ENCODE measurements around the gene TTLL11.

TTLL11 gene

DNA sequence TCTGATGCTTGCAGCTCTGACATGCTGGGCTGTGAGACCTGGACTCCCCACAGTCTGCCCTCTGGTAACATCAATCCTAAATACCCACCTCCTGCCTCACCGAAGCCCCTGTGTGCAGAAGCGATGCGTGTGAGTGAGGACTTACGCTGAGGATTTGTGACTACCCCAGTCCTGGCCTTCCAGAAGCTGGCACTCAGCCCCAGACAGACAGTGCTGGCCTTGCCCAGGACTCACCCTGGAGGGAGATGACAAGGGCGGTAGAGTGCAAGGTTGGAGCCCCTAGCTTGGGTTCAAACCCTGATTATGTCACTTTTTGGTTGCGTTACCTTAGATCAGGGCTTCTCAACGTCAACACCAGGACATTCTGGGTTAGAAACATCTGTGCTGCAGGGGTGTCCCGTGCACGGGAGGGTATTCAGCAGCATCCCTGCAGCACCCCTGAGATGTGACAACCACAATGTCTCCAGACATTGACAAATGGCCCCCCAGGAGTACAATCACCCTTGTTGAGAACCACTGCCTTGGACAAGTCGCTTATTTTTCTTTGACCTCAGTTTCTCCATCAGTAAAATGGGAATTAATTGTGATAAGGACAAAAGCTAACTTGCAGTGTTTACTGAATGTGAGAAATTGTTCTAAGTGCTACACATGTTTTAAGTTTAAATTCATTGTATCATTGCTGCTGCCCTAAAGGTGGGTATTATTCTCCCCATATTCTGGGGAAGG, 23.5 kb upstream of the TTLL11 start:
- ChIA-PET CTCF (interaction anchor here (1.1 to 13.7 kb wide), 5 partner anchors 9 to 705 kb away, joined by 3 to 225 read pairs (median 10); partner anchors contain the start of gene TTLL11), POLR2A (interaction anchor here (0.6 kb wide), 1 partner anchor 920 kb away, joined by 4 read pairs; no protein-coding TSS in a partner anchor)
- Histone ChIP-seq H3K4me3 (ENCODE audit: control insufficient read depth in 1 of 7, extremely low read depth in 1 of 7, insufficient read depth in 4 of 7, low read depth in 2 of 7, low read length in 6 of 7) (no peak overlapping the region), H3K36me3 (ENCODE audit: control insufficient read depth in 4 of 4, insufficient read depth in 4 of 4, low read length in 3 of 4) (no peaks in the 10 kb centered on the region), H3K27ac (ENCODE audit: insufficient read depth in 1 of 2, low read depth in 1 of 2, low read length in 2 of 2, poor library complexity in 1 of 2, severe bottlenecking in 2 of 2) (no peak overlapping the region), H3K4me1 (ENCODE audit: control extremely low read depth in 1 of 4, control insufficient read depth in 4 of 4, insufficient read depth in 4 of 4, low read length in 3 of 4) (no peaks in the 10 kb centered on the region), H3K9me3 (ENCODE audit: control extremely low read depth in 1 of 5, control insufficient read depth in 4 of 5, insufficient read depth in 2 of 5, low read depth in 1 of 5, low read length in 4 of 5) (peaks cover 0 to 3% (median 0%) of the 10 kb centered on the region in 5 experiments), H3K27me3 (replicated peaks in 2 of 5; ENCODE audit: control insufficient read depth in 4 of 5, insufficient read depth in 5 of 5, low read length in 4 of 5) (peaks cover 0 to 3% (median 0%) of the 10 kb centered on the region in 5 experiments)
- no peak for DNase-seq
- WGBS (ENCODE audit: insufficient coverage), result 96% methylated on average over 9 of the region's 10 CpGs

DNA sequence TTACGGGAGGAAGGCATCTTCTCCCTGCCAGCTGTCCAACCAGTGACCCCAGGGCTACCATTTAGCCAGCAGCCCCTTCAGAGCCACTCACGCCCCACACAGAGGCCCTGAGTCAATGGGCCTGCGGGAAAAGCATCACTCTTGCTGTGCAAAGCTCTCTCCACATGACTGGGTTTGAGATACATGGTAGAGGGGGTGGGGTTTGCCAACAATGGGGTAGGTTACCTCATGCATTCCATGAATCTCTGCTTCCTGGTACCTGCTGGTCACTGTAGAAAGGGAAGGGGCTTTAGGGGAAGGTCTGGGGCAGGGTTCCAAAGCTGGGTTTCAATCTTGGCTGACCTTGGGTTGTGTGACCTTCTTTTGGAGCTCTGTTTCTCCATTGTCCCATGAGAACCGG, 22.9 kb upstream of the TTLL11 start:
- no peak for DNase-seq
- peaks cover 0 to 3% (median 0%) of the 10 kb centered on the region in 5 experiments for H3K27me3 ChIP-seq (replicated peaks in 2 of 5; ENCODE audit: control insufficient read depth in 4 of 5, insufficient read depth in 5 of 5, low read length in 4 of 5)
- no peak overlapping the region for H3K4me3 ChIP-seq (ENCODE audit: control insufficient read depth in 1 of 7, extremely low read depth in 1 of 7, insufficient read depth in 4 of 7, low read depth in 2 of 7, low read length in 6 of 7)
- H3K27ac ChIP-seq (ENCODE audit: insufficient read depth in 1 of 2, low read depth in 1 of 2, low read length in 2 of 2, poor library complexity in 1 of 2, severe bottlenecking in 2 of 2), result no peak overlapping the region
- H3K36me3 ChIP-seq (ENCODE audit: control insufficient read depth in 4 of 4, insufficient read depth in 4 of 4, low read length in 3 of 4), result no peaks in the 10 kb centered on the region
- H3K4me1 ChIP-seq (ENCODE audit: control extremely low read depth in 1 of 4, control insufficient read depth in 4 of 4, insufficient read depth in 4 of 4, low read length in 3 of 4), result no peaks in the 10 kb centered on the region
- WGBS (ENCODE audit: insufficient coverage), result 96% methylated on average over 4 of the region's 4 CpGs
- CTCF ChIA-PET, result interaction anchor here (1.1 to 13.7 kb wide), 5 partner anchors 9 to 349 kb away, joined by 3 to 225 read pairs (median 10); partner anchors contain the start of gene TTLL11
- H3K9me3 ChIP-seq (ENCODE audit: control extremely low read depth in 1 of 5, control insufficient read depth in 4 of 5, insufficient read depth in 2 of 5, low read depth in 1 of 5, low read length in 4 of 5), result peaks cover 0 to 3% (median 0%) of the 10 kb centered on the region in 5 experiments
- POLR2A ChIA-PET, result interaction anchor here (0.6 kb wide), 1 partner anchor 921 kb away, joined by 4 read pairs; no protein-coding TSS in a partner anchor

DNA sequence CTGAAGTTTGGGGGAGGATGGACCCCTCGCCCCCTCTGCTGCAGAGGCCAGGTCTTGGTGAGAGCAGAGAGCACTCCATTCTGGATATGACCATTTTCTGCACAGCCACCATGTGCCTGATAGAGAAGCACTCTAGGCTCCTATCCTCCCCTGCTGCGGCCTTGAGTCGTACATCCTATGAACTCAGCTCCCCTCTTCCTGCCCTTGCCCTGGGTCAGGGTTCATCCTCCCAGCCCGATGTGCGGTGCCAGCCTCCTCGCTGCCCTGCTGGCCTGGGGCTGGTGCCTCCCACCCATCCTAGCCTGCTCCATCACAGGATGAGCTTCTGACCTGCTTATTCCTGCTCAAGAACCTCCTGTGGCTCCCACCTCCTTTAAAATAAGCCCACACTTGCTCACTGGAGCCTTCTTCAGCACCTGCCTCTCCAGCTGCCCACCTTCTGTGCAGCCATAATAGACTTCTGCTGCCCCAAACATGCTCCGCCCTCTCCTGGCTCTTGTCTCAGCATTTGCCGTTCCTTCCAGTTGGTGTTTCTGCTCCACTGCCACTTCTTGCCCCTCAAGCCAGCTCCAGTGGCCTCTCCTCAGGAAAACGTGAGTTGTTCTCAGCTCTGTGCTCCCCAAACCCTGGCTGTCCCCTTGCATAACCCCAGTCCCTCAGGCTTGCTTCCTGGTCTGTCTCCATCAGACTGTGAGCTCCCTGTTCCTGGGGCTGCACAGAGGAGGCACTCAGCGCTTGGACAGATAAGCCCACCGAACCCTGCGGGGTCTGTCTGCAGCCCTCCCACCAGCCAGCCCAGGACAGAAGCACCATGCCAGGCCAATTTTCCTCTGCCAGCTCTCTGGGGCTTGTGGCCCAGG, 22.3 kb upstream of the TTLL11 start:
- POLR2A ChIA-PET, result interaction anchor here (0.6 kb wide), 1 partner anchor 921 kb away, joined by 4 read pairs; no protein-coding TSS in a partner anchor
- no peak overlapping the region for H3K4me3 ChIP-seq (ENCODE audit: control insufficient read depth in 1 of 7, extremely low read depth in 1 of 7, insufficient read depth in 4 of 7, low read depth in 2 of 7, low read length in 6 of 7)
- no peaks in the 10 kb centered on the region for H3K36me3 ChIP-seq (ENCODE audit: control insufficient read depth in 4 of 4, insufficient read depth in 4 of 4, low read length in 3 of 4)
- no peak for DNase-seq
- CTCF ChIA-PET, result interaction anchor here (1.1 to 13.7 kb wide), 5 partner anchors 8 to 349 kb away, joined by 3 to 225 read pairs (median 10); partner anchors contain the start of gene TTLL11
- 88% methylated on average over 11 of the region's 12 CpGs for WGBS (ENCODE audit: insufficient coverage)
- H3K9me3 ChIP-seq (ENCODE audit: control extremely low read depth in 1 of 5, control insufficient read depth in 4 of 5, insufficient read depth in 2 of 5, low read depth in 1 of 5, low read length in 4 of 5), result peaks cover 0 to 3% (median 0%) of the 10 kb centered on the region in 5 experiments
- peaks cover 0 to 3% (median 0%) of the 10 kb centered on the region in 5 experiments for H3K27me3 ChIP-seq (replicated peaks in 2 of 5; ENCODE audit: control insufficient read depth in 4 of 5, insufficient read depth in 5 of 5, low read length in 4 of 5)
- no peak overlapping the region for H3K27ac ChIP-seq (ENCODE audit: insufficient read depth in 1 of 2, low read depth in 1 of 2, low read length in 2 of 2, poor library complexity in 1 of 2, severe bottlenecking in 2 of 2)
- H3K4me1 ChIP-seq (ENCODE audit: control extremely low read depth in 1 of 4, control insufficient read depth in 4 of 4, insufficient read depth in 4 of 4, low read length in 3 of 4), result no peaks in the 10 kb centered on the region

DNA sequence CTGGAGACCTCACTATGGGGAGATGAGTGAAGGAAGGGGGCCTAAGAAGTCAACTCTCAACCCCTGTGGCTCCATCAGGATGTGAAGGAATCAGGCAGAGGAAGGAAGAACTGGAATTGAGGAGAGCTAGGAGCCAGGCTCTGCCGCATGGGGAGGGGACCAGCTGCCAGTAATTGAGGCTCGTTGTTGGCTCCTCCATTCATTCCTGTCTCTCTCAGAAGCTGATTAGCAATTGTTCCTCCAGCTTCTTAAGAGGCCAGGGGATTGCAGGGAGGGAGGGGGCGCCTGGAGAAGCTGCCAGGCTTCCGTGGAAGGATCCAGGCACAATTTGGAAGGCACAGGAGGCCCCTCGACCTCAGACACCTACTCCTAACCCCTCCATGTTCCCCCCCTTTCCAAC, 20.5 kb upstream of the TTLL11 start:
- 100% methylated on average over 1 of the region's 5 CpGs for WGBS (ENCODE audit: insufficient coverage)
- no peak for DNase-seq
- ChIA-PET POLR2A (interaction anchor here (0.7 kb wide), 1 partner anchor 44 kb away, joined by 7 read pairs; no protein-coding TSS in a partner anchor), CTCF (interaction anchor here (0.6 to 9.6 kb wide), 2 partner anchors 9 to 236 kb away, joined by 3 to 75 read pairs; no protein-coding TSS in a partner anchor)
- Histone ChIP-seq H3K4me1 (ENCODE audit: control extremely low read depth in 1 of 4, control insufficient read depth in 4 of 4, insufficient read depth in 4 of 4, low read length in 3 of 4) (no peaks in the 10 kb centered on the region), H3K4me3 (ENCODE audit: control insufficient read depth in 1 of 7, extremely low read depth in 1 of 7, insufficient read depth in 4 of 7, low read depth in 2 of 7, low read length in 6 of 7) (no peak overlapping the region), H3K9me3 (ENCODE audit: control extremely low read depth in 1 of 5, control insufficient read depth in 4 of 5, insufficient read depth in 2 of 5, low read depth in 1 of 5, low read length in 4 of 5) (peaks cover 0 to 3% (median 0%) of the 10 kb centered on the region in 5 experiments), H3K27ac (ENCODE audit: insufficient read depth in 1 of 2, low read depth in 1 of 2, low read length in 2 of 2, poor library complexity in 1 of 2, severe bottlenecking in 2 of 2) (no peak overlapping the region), H3K27me3 (replicated peaks in 2 of 5; ENCODE audit: control insufficient read depth in 4 of 5, insufficient read depth in 5 of 5, low read length in 4 of 5) (peaks cover 0 to 3% (median 0%) of the 10 kb centered on the region in 5 experiments), H3K36me3 (ENCODE audit: control insufficient read depth in 4 of 4, insufficient read depth in 4 of 4, low read length in 3 of 4) (no peaks in the 10 kb centered on the region)

GRCh38 chr9:122112238-122112637, 19.1 kb upstream of the TTLL11 start:
- ChIA-PET POLR2A (no interaction called here), CTCF (interaction anchor here (0.8 to 9.6 kb wide), 3 partner anchors 10 to 15 kb away, joined by 3 to 75 read pairs (median 3); no protein-coding TSS in a partner anchor)
- no peak overlapping the region for H3K4me3 ChIP-seq (ENCODE audit: control insufficient read depth in 1 of 7, extremely low read depth in 1 of 7, insufficient read depth in 4 of 7, low read depth in 2 of 7, low read length in 6 of 7)
- H3K4me1 ChIP-seq (ENCODE audit: control extremely low read depth in 1 of 4, control insufficient read depth in 4 of 4, insufficient read depth in 4 of 4, low read length in 3 of 4), result no peaks in the 10 kb centered on the region
- H3K9me3 ChIP-seq (ENCODE audit: control extremely low read depth in 1 of 5, control insufficient read depth in 4 of 5, insufficient read depth in 2 of 5, low read depth in 1 of 5, low read length in 4 of 5), result no peaks in the 10 kb centered on the region
- peaks cover 0 to 3% (median 0%) of the 10 kb centered on the region in 5 experiments for H3K27me3 ChIP-seq (replicated peaks in 2 of 5; ENCODE audit: control insufficient read depth in 4 of 5, insufficient read depth in 5 of 5, low read length in 4 of 5)
- H3K36me3 ChIP-seq (ENCODE audit: control insufficient read depth in 4 of 4, insufficient read depth in 4 of 4, low read length in 3 of 4), result no peaks in the 10 kb centered on the region
- no peak for DNase-seq
- no peak overlapping the region for H3K27ac ChIP-seq (ENCODE audit: insufficient read depth in 1 of 2, low read depth in 1 of 2, low read length in 2 of 2, poor library complexity in 1 of 2, severe bottlenecking in 2 of 2)
- 96% methylated on average over 5 of the region's 6 CpGs for WGBS (ENCODE audit: insufficient coverage)

- Histone ChIP-seq H3K4me1 (ENCODE audit: control extremely low read depth in 1 of 4, control insufficient read depth in 4 of 4, insufficient read depth in 4 of 4, low read length in 3 of 4) (no peaks in the 10 kb centered on the region), H3K27me3 (replicated peaks in 2 of 5; ENCODE audit: control insufficient read depth in 4 of 5, insufficient read depth in 5 of 5, low read length in 4 of 5) (peaks cover 0 to 3% (median 0%) of the 10 kb centered on the region in 5 experiments), H3K27ac (ENCODE audit: insufficient read depth in 1 of 2, low read depth in 1 of 2, low read length in 2 of 2, poor library complexity in 1 of 2, severe bottlenecking in 2 of 2) (no peak overlapping the region), H3K36me3 (ENCODE audit: control insufficient read depth in 4 of 4, insufficient read depth in 4 of 4, low read length in 3 of 4) (no peaks in the 10 kb centered on the region), H3K9me3 (ENCODE audit: control extremely low read depth in 1 of 5, control insufficient read depth in 4 of 5, insufficient read depth in 2 of 5, low read depth in 1 of 5, low read length in 4 of 5) (no peaks in the 10 kb centered on the region), H3K4me3 (ENCODE audit: control insufficient read depth in 1 of 7, extremely low read depth in 1 of 7, insufficient read depth in 4 of 7, low read depth in 2 of 7, low read length in 6 of 7) (no peak overlapping the region)
- 96% methylated on average over 8 of the region's 9 CpGs for WGBS (ENCODE audit: insufficient coverage)
- CTCF ChIA-PET, result interaction anchor here (0.8 to 9.6 kb wide), 4 partner anchors 9 to 15 kb away, joined by 3 to 75 read pairs (median 3); no protein-coding TSS in a partner anchor
- POLR2A ChIA-PET, result no interaction called here
- no peak for DNase-seq
Measured at GRCh38 chr9:122111413-122112085, 18.4 kb upstream of the TTLL11 start.

Data from common myeloid progenitor, CD34-positive (primary cell).